Smooth muscle cell of the coronary artery (primary cell): ENCODE measurements around the gene CDC42SE2. TPM values are rescaled to one million over a fixed set of nuclear protein-coding genes. Genes with fewer than 3 reads are reported as not detected.

ENCODE experiments used
- total RNA-seq: library from RNA; depleted of rRNA; stranded (reverse); fragments of >200 nt; gene quantifications from 2 replicates; pipeline ENCODE4 v1.2.3, GENCODE V29; 2014; ENCODE audit warnings: low replicate concordance

The CDC42SE2 gene, protein sequence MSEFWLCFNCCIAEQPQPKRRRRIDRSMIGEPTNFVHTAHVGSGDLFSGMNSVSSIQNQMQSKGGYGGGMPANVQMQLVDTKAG
- 8.9 and 21.6 TPM in 2 replicates for total RNA-seq

DNA sequence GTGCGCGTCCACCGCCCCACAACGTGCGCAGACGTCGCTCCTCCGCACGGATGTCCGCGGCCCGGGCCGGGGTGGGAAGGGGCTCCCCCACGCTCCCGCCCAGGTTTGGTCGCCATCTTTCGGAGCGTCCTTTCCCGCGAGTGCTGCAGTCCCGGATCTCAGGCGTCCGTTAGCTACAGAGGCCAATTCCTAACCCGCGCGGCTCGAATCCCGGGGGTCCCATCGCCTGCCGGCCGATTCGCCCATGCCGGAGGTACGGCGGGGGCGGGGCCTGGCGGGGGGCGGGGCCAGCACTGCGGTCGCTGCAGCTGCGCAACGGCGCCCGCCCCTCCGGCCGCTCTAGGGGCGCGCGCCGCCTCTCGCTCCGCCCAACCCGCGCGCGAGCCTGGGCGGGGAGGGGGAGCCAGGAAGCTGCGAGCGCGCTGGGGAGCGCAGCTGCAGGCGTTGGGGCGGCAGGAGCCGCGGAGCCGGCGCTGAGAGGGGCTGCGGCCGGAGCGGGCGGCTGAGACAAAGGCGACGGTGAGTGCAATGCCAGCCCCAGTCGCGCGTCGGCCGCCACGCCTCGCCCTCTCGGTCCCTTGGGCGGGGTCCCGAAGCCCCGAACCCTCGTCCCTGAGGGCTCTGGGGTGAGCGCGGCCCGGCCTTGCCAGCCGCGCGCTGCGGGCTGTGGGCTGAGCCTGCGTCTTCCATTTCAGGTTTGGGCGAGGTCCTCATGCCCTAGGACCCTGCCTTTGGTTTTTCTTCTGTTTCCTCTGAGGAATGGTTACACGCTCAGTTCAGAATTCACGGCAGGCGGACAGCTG is at the start of gene CDC42SE2:
Gene CDC42SE2, plus strand, starts transcription at position 406 of the 803 bp plus-strand sequence. CDS start 95,441 bp downstream, outside the sequence.

Other genes starting within 250 kb of the CDC42SE2 start
- gene HINT1, start 98.8 kb upstream of the CDC42SE2 start, total RNA-seq = 204 and 249 TPM in 2 replicates
- 3.0 and 9.5 TPM in 2 replicates for gene LYRM7, start 93.1 kb upstream of the CDC42SE2 start, total RNA-seq